NOMO-1 treated with DMSO at 0.1 percent for 48 hours (cell line): ENCODE data around the gene PPP1R8.

Experiments used
- DNase-seq: peaks from one replicate; lab custom pipeline; 2025; ENCODE audit not compliant: unreplicated experiment; lab: John Stamatoyannopoulos, UW

The PPP1R8 gene

GRCh38 chr1:27889506-27889905, 58.9 kb downstream of the PPP1R8 start:
- no peak for DNase-seq

- peak; percentile 79 for DNase-seq
Measured at GRCh38 chr1:27891196-27891889, 60.8 kb downstream of the PPP1R8 start.

- no peak for DNase-seq
Measured at GRCh38 chr1:27894521-27894920, 63.9 kb downstream of the PPP1R8 start.
